Lung microvascular endothelial cell (primary cell): ENCODE data around the gene GPRASP1. TPM values are rescaled to one million over a fixed set of nuclear protein-coding genes. Genes with fewer than 3 reads are reported as not detected.

Source experiments
- total RNA-seq: library from RNA; depleted of rRNA; stranded (reverse); fragments of >200 nt; gene quantifications from 2 replicates; pipeline ENCODE4 v1.2.1, GENCODE V29; 2014

Gene GPRASP1
- total RNA-seq, 1 donor from 2014 or later = 1.4 TPM

Other genes starting within 250 kb of the GPRASP1 start
- not detected in 2 replicates for gene NXF2B, start 211.5 kb upstream of the GPRASP1 start, total RNA-seq
- not detected in 2 replicates for gene TCP11X2, start 179.7 kb upstream of the GPRASP1 start, total RNA-seq
- gene TMSB15A, start 134.7 kb upstream of the GPRASP1 start, total RNA-seq = 0.20 and 1.1 TPM in 2 replicates
- gene ARMCX5, start 52.0 kb upstream of the GPRASP1 start, total RNA-seq = 15.3 and 17.7 TPM in 2 replicates
- 9.8 and 10.9 TPM in 2 replicates for gene GPRASP2, start 61.0 kb downstream of the GPRASP1 start, total RNA-seq
- gene GPRASP3, start 69.3 kb downstream of the GPRASP1 start, total RNA-seq = 2.6 and 4.4 TPM in 2 replicates